Measurements from ENCODE around the gene PON3.

PON3 gene

DNA sequence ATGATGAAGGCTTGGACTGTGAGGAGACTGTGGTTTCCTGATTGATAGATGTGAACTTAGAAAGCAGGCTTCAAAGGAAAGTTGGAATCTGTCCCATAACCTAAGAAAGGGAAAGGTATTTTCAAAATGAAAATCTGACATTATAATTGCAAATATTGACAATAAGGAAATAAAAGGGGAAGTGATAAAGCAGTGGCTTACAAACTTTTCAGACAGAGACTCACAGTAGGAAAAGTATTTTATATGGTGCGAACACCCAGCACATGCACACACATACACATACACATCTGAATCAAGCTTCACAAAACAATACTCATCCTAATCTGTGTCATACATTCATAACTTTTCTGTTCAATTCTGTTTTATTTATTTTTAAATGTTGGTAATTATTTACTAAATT is 76.6 kb downstream of the PON3 start:
- no peaks in the 10 kb centered on the region for H3K36me3 ChIP-seq (ENCODE audit: insufficient read depth, low read length)
- H4K20me1 ChIP-seq (ENCODE audit: insufficient read depth, low read length, poor library complexity, severe bottlenecking): no peaks in the 10 kb centered on the region
- H3K27me3 ChIP-seq (ENCODE audit: insufficient read depth, low read length, poor library complexity, severe bottlenecking): no peaks in the 10 kb centered on the region
- no peaks in the 10 kb centered on the region for H3K79me2 ChIP-seq (ENCODE audit: insufficient read depth, low read length)
- TF ChIP-seq, protein P1, sequence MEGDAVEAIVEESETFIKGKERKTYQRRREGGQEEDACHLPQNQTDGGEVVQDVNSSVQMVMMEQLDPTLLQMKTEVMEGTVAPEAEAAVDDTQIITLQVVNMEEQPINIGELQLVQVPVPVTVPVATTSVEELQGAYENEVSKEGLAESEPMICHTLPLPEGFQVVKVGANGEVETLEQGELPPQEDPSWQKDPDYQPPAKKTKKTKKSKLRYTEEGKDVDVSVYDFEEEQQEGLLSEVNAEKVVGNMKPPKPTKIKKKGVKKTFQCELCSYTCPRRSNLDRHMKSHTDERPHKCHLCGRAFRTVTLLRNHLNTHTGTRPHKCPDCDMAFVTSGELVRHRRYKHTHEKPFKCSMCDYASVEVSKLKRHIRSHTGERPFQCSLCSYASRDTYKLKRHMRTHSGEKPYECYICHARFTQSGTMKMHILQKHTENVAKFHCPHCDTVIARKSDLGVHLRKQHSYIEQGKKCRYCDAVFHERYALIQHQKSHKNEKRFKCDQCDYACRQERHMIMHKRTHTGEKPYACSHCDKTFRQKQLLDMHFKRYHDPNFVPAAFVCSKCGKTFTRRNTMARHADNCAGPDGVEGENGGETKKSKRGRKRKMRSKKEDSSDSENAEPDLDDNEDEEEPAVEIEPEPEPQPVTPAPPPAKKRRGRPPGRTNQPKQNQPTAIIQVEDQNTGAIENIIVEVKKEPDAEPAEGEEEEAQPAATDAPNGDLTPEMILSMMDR (conservative IDR thresholded peaks at IDR 0.05; ENCODE audit: low read length): no peak
- no peak overlapping the region for H3K4me3 ChIP-seq (ENCODE audit: low read length, poor library complexity, severe bottlenecking)
- no peaks in the 10 kb centered on the region for H3K4me1 ChIP-seq (ENCODE audit: insufficient read depth, low read length, poor library complexity, severe bottlenecking)
- H3K9me2 ChIP-seq (replicated peaks; ENCODE audit: low read depth, low read length): no peaks in the 10 kb centered on the region
- H3K4me2 ChIP-seq (ENCODE audit: low read depth, low read length, poor library complexity, severe bottlenecking): no peak overlapping the region
- no peaks in the 10 kb centered on the region for H3K9me3 ChIP-seq (ENCODE audit: insufficient read depth, low read depth, low read length)
- no peak overlapping the region for H2AFZ ChIP-seq (ENCODE audit: low read length)
- no peak overlapping the region for H3K9ac ChIP-seq (ENCODE audit: low read depth, low read length, poor library complexity, severe bottlenecking)
- H3F3A ChIP-seq (ENCODE audit: low read depth): no peaks in the 10 kb centered on the region

DNA sequence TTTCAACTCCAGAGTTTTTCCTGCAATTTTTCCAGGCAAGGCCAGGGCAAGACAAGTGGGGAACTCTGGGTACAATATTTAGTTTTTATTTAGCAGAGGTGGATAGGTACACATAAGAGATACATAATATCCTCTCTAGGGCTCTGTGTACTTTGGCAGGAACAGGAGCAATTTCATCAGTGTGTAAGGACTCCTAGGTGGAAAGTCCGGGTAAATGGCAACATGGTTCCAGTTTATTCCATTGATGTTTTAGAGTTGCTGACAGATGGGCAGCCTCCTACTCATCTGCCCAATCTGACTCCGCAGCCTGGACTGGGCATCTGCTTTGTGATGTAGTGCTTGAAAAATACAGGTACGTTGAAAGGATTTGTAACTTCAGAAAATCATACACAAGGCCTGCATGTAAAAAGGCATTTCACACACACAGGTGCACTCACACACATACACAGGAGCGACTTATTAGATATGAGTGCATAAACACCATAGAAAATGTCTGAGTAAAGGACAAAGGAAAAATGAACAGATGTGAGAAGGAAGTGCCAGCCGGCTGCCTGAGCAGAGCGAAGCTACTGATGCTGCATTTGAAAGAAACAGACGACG is 77.6 kb downstream of the PON3 start:
- no peaks in the 10 kb centered on the region for H3K9me3 ChIP-seq (ENCODE audit: insufficient read depth, low read depth, low read length)
- H3K27me3 ChIP-seq (ENCODE audit: insufficient read depth, low read length, poor library complexity, severe bottlenecking): no peaks in the 10 kb centered on the region
- H4K20me1 ChIP-seq (ENCODE audit: insufficient read depth, low read length, poor library complexity, severe bottlenecking): no peaks in the 10 kb centered on the region
- H3K9me2 ChIP-seq (replicated peaks; ENCODE audit: low read depth, low read length): no peaks in the 10 kb centered on the region
- H3K36me3 ChIP-seq (ENCODE audit: insufficient read depth, low read length): no peaks in the 10 kb centered on the region
- H3F3A ChIP-seq (ENCODE audit: low read depth): no peaks in the 10 kb centered on the region
- H3K4me3 ChIP-seq (ENCODE audit: low read length, poor library complexity, severe bottlenecking): no peak overlapping the region
- no peaks in the 10 kb centered on the region for H3K4me1 ChIP-seq (ENCODE audit: insufficient read depth, low read length, poor library complexity, severe bottlenecking)
- H3K9ac ChIP-seq (ENCODE audit: low read depth, low read length, poor library complexity, severe bottlenecking): no peak overlapping the region
- H2AFZ ChIP-seq (ENCODE audit: low read length): no peak overlapping the region
- H3K4me2 ChIP-seq (ENCODE audit: low read depth, low read length, poor library complexity, severe bottlenecking): no peak overlapping the region
- H3K79me2 ChIP-seq (ENCODE audit: insufficient read depth, low read length): no peaks in the 10 kb centered on the region
- no peak for TF ChIP-seq EZH2phosphoT487 (IDR thresholded peaks at IDR 0.05; ENCODE audit: borderline replicate concordance)
- TF ChIP-seq, protein P1 (conservative IDR thresholded peaks at IDR 0.05; ENCODE audit: low read length): no peak

DNA sequence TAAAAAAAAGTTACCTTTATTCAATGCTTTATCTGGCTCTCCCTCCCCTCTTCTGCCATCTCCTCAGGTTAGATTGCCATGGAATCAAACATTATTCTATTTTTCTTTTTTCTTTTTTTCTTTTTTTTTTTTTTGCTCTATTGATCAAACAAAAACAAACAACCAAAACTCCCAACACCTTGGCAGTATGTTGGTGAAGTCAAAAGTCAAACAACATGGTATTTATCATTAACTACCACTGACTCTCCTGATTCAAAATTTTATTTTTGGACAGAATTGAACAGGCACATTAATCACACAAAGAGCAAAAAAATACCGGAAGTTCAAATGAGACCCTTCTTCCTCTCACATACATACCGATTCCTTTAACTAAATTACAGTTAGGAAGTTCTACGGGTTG is 78.2 kb downstream of the PON3 start:
- no peaks in the 10 kb centered on the region for H3K36me3 ChIP-seq (ENCODE audit: insufficient read depth, low read length)

More for the DNA sequence above, 78.2 kb downstream of the PON3 start:
- H3K4me2 ChIP-seq (ENCODE audit: low read depth, low read length, poor library complexity, severe bottlenecking): no peak overlapping the region
- H3F3A ChIP-seq (ENCODE audit: low read depth): no peaks in the 10 kb centered on the region
- H3K4me3 ChIP-seq (ENCODE audit: low read length, poor library complexity, severe bottlenecking): no peak overlapping the region
- H2AFZ ChIP-seq (ENCODE audit: low read length): no peak overlapping the region
- no peaks in the 10 kb centered on the region for H3K27me3 ChIP-seq (ENCODE audit: insufficient read depth, low read length, poor library complexity, severe bottlenecking)
- H3K9ac ChIP-seq (ENCODE audit: low read depth, low read length, poor library complexity, severe bottlenecking): no peak overlapping the region
- no peaks in the 10 kb centered on the region for H3K9me3 ChIP-seq (ENCODE audit: insufficient read depth, low read depth, low read length)
- H3K79me2 ChIP-seq (ENCODE audit: insufficient read depth, low read length): no peaks in the 10 kb centered on the region
- no peaks in the 10 kb centered on the region for H4K20me1 ChIP-seq (ENCODE audit: insufficient read depth, low read length, poor library complexity, severe bottlenecking)
- no peaks in the 10 kb centered on the region for H3K4me1 ChIP-seq (ENCODE audit: insufficient read depth, low read length, poor library complexity, severe bottlenecking)
- TF ChIP-seq, protein P1 (conservative IDR thresholded peaks at IDR 0.05; ENCODE audit: low read length): no peak
- TF ChIP-seq EZH2phosphoT487 (IDR thresholded peaks at IDR 0.05; ENCODE audit: borderline replicate concordance): no peak
- H3K9me2 ChIP-seq (replicated peaks; ENCODE audit: low read depth, low read length): no peaks in the 10 kb centered on the region

Measured in Loucy (cell line).